Neural progenitor cell (in vitro differentiated cells): ENCODE measurements around the gene PWWP2B.

ENCODE experiments used
- EZH2 ChIP-seq: fragments of 200-600 bp; sonication (generic); IDR thresholded peaks from 2 replicates; pipeline ENCODE4 v1.6.1; 2017; ENCODE audit warnings: antibody characterized with exemption, mild to moderate bottlenecking, moderate library complexity
- EZH2phosphoT487 ChIP-seq: fragments of 200-600 bp; sonication (generic); IDR thresholded peaks from 2 replicates; pipeline ENCODE4 v1.6.1; 2017; ENCODE audit warnings: antibody characterized with exemption
- TF ChIP-seq, protein P1 (sequence below): fragments of 200-600 bp; sonication (generic); IDR thresholded peaks from 2 replicates; pipeline ENCODE4 v1.5.1; 2017; ENCODE audit warnings: antibody characterized with exemption, mild to moderate bottlenecking

DNA sequence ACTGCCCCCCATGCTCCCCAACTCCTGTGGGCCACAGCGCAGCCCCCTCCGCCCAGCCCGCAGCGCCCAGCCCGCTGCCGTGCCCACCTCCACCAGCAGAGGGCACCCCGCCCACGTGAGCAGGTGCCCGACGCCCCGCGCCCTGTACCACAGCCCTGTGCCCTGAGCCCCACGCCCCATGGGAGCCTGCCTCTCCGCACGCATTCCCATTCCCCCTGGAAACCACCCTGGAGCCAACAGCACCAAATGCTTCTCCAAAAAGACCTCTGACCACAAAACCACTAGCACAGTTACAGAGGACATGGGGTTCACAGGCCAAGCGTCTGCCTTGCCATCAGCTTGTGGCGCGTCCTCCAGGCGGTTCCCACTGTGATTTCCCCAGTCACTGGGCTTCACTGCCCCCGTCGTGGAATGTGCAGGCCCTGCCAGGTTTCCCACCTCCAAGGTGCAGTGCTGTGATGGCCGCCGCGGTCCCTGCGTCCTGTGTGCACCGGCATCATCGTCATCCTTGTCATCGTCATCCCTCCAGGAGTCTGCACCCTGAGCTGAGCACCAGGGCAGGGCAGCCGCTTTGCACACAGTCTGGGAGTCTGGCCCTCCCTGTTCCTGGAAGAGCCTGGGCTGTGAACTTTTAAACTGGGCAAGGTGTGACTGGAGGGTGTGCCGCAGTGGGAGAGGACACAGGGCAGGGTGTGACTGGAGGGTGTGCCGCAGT, 61.7 kb downstream of the PWWP2B start:
- TF ChIP-seq, protein P1, sequence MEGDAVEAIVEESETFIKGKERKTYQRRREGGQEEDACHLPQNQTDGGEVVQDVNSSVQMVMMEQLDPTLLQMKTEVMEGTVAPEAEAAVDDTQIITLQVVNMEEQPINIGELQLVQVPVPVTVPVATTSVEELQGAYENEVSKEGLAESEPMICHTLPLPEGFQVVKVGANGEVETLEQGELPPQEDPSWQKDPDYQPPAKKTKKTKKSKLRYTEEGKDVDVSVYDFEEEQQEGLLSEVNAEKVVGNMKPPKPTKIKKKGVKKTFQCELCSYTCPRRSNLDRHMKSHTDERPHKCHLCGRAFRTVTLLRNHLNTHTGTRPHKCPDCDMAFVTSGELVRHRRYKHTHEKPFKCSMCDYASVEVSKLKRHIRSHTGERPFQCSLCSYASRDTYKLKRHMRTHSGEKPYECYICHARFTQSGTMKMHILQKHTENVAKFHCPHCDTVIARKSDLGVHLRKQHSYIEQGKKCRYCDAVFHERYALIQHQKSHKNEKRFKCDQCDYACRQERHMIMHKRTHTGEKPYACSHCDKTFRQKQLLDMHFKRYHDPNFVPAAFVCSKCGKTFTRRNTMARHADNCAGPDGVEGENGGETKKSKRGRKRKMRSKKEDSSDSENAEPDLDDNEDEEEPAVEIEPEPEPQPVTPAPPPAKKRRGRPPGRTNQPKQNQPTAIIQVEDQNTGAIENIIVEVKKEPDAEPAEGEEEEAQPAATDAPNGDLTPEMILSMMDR, result peak; percentile 93
- TF ChIP-seq EZH2phosphoT487, result no peak
- no peak for TF ChIP-seq EZH2
